GM13977 (cell line): Measurements from ENCODE around the gene MPG.

Source experiments
- DNase-seq: peaks from one replicate; pipeline ENCODE4 v3.0.0; 2012; ENCODE audit warnings: low spot score
- CTCF ChIP-seq: IDR thresholded peaks from 2 replicates; pipeline ENCODE4 v1.5.1; 2012; ENCODE audit warnings: mild to moderate bottlenecking, control low read depth; ENCODE audit not compliant: insufficient read depth; ENCODE audit errors: extremely low read depth, missing control alignments
- in situ Hi-C: fragments of 300-500 bp; cut with MboI; formaldehyde crosslinking; loops from one replicate; pipeline ENCODE4 v1.12.0; 2022; ENCODE audit warnings: low sequenced_read_pairs, low pct_unique_long_range_greater_than_20kb, mixed read lengths, inconsistent platforms; ENCODE audit not compliant: unreplicated experiment

The MPG gene

GRCh38 chr16:62968-63391 lies 15.0 kb upstream of the MPG start:
- no peak for DNase-seq
- no peak for TF ChIP-seq CTCF
- in situ Hi-C loops, result no loop called here

- DNase-seq, result no peak
- in situ Hi-C loops, result no loop called here
- TF ChIP-seq CTCF, result no peak
These were observed 14.6 kb upstream of the MPG start for GRCh38 chr16:63466-63865.

DNA sequence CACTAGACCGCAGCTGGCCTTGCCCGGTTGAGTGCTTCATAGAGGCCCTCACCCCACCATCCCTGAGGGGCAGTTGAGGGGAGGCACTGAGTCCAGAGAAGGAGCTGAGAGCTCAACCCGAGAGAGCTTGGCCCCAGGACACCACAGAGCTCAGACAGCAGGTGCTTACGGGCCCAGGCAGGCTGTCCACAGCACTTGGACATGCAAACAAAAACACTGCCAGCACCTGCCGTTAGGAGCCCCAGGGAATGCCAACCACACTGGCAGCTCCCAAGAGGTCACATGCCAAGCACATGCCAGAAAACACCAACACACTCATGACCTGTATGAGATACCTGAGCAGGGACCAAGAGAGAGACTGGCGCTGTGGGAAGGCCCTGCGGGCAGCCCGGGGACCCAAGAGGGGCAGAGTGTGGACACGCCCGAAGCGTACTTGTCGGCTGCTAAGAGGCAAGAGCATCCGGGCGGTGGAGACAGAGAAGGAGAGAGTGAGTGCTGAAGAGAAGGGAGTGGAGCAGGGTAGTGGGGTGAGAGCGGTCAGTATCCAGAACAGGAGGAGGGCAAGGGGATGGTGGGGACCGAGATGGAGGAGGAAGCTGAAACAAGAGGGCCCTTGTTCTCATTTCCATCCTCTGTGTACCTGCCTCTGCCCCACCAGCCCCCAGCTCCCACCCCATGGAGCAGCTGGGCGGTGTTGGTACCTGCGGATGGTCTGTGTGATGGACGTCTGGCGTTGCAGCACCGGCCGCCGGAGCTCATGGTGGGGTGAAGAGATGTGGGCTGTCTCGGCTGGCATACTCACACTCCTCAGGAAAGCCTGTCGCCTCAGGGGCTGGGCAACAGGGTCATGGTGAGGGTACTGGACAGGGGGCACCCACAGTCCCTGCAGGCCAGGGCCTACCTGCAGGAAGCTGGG lies 13.8 kb upstream of the MPG start:
- TF ChIP-seq CTCF, result no peak
- DNase-seq, result no peak
- in situ Hi-C loops, result no loop called here

DNA sequence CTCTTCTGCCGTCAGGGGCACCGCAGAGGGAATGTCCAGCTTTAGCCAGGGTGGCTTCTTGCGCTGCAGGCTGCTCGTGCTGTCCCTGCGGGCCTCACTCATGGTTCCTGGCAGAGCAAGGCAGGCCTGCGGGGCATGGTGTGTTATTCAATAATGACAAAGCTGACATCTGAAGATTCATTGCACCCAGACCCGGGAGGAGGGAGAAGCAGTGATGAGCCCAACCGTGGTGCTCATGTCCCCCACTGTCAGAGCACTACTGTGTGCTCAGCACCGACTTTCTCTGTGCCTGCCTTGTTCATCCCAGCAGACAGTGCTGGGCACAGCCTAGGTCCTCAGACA lies 13.1 kb upstream of the MPG start:
- no peak for TF ChIP-seq CTCF
- no peak for DNase-seq
- in situ Hi-C loops, result no loop called here

- DNase-seq, result peak; percentile 93
- in situ Hi-C loops, result no loop called here
- peak; percentile 99 for TF ChIP-seq CTCF
These were observed 12.3 kb upstream of the MPG start for GRCh38 chr16:65745-66144.

DNA sequence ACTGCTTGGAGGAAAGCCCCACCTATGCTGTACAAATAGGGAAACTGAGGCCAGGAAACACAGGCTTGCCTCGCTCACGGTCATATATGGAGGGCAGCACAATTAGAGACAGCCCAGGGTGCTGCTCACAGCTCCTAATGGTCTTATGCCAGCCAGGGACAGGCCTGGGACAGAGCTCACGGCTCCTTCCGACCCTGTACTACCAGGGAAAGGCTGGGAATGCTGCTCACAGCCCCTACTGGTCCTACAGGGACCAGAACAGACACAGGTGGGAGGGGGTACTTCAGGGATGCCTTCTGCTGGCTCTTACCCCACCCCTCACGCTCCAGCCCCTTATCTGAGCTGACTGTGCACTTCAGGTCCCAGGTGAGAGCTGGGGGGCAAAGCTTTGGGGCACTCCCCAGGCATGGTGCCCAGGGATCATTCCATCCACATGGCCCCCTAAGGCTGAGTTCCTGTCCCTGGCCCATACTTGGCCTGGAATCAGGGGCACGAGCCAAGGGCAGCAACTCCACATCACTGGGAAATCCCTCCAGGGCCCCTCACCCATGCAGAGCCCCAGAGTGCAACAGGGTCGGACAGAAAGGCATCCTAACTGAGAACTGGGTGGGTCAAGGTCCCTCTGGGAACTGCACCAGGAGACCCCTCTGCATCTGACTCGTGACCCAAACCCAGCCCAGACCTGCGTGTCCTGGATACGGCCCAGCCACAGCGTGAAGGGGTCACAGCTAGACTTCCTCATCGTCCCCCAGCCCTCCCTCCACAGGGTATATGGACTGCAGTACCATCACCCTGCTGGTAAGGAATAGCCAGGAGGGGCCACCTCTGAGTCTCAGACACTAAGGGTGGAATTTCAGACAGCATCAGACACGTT lies 11.5 kb upstream of the MPG start:
- in situ Hi-C loops, result no loop called here
- TF ChIP-seq CTCF, result no peak
- DNase-seq, result no peak
